ENCODE measurements around the gene TTC34.

Gene TTC34

GRCh38 chr1:2807036-2807435, 5.5 kb upstream of the TTC34 start:
- no peaks in the 10 kb centered on the region for H3F3A ChIP-seq (ENCODE audit: insufficient read depth, low read length)
- H3K9me3 ChIP-seq (ENCODE audit: low read length): no peaks in the 10 kb centered on the region
- no peaks in the 10 kb centered on the region for H3K79me2 ChIP-seq (ENCODE audit: insufficient read depth, low read length)
- H3K4me2 ChIP-seq (ENCODE audit: low read length): no peak overlapping the region
- H4K20me1 ChIP-seq (ENCODE audit: insufficient read depth, low read length): no peaks in the 10 kb centered on the region
- H2AFZ ChIP-seq (ENCODE audit: low read length): no peak overlapping the region
- H3K36me3 ChIP-seq (ENCODE audit: insufficient read depth, low read length): no peaks in the 10 kb centered on the region
- H3K4me3 ChIP-seq (ENCODE audit: low read depth, low read length, poor library complexity, severe bottlenecking): no peak overlapping the region
- H3K9ac ChIP-seq (ENCODE audit: low read length): no peak overlapping the region
- TF ChIP-seq EZH2 (IDR thresholded peaks at IDR 0.05; ENCODE audit: borderline replicate concordance, low read length) (no peak), CTCF (IDR thresholded peaks at IDR 0.05; ENCODE audit: low read length) (no peak)
- H3K27me3 ChIP-seq (ENCODE audit: insufficient read depth, low read length): no peaks in the 10 kb centered on the region
- H3K27ac ChIP-seq (ENCODE audit: low read depth, low read length, poor library complexity, severe bottlenecking): no peak overlapping the region
- H3K9me2 ChIP-seq (ENCODE audit: low read depth, low read length): no peaks in the 10 kb centered on the region
- H3K4me1 ChIP-seq (ENCODE audit: insufficient read depth, low read length, severe bottlenecking): no peaks in the 10 kb centered on the region

GRCh38 chr1:2806591-2806990, 5.1 kb upstream of the TTC34 start:
- Histone ChIP-seq H3K4me3 (ENCODE audit: low read depth, low read length, poor library complexity, severe bottlenecking) (no peak overlapping the region), H3K27me3 (ENCODE audit: insufficient read depth, low read length) (no peaks in the 10 kb centered on the region), H3K79me2 (ENCODE audit: insufficient read depth, low read length) (no peaks in the 10 kb centered on the region), H3K4me1 (ENCODE audit: insufficient read depth, low read length, severe bottlenecking) (no peaks in the 10 kb centered on the region), H3K4me2 (ENCODE audit: low read length) (no peak overlapping the region), H3K9me3 (ENCODE audit: low read length) (no peaks in the 10 kb centered on the region), H3K9me2 (ENCODE audit: low read depth, low read length) (no peaks in the 10 kb centered on the region), H4K20me1 (ENCODE audit: insufficient read depth, low read length) (no peaks in the 10 kb centered on the region), H3K36me3 (ENCODE audit: insufficient read depth, low read length) (no peaks in the 10 kb centered on the region), H2AFZ (ENCODE audit: low read length) (no peak overlapping the region), H3K27ac (ENCODE audit: low read depth, low read length, poor library complexity, severe bottlenecking) (no peak overlapping the region), H3K9ac (ENCODE audit: low read length) (no peak overlapping the region), H3F3A (ENCODE audit: insufficient read depth, low read length) (no peaks in the 10 kb centered on the region)
- TF ChIP-seq CTCF (IDR thresholded peaks at IDR 0.05; ENCODE audit: low read length) (no peak), EZH2 (IDR thresholded peaks at IDR 0.05; ENCODE audit: borderline replicate concordance, low read length) (no peak)

- Histone ChIP-seq H3K27me3 (ENCODE audit: insufficient read depth, low read length) (no peaks in the 10 kb centered on the region), H3K4me3 (ENCODE audit: low read depth, low read length, poor library complexity, severe bottlenecking) (no peak overlapping the region), H3K36me3 (ENCODE audit: insufficient read depth, low read length) (no peaks in the 10 kb centered on the region), H3K27ac (ENCODE audit: low read depth, low read length, poor library complexity, severe bottlenecking) (no peak overlapping the region), H3K9me3 (ENCODE audit: low read length) (no peaks in the 10 kb centered on the region), H2AFZ (ENCODE audit: low read length) (no peak overlapping the region), H3K9me2 (ENCODE audit: low read depth, low read length) (no peaks in the 10 kb centered on the region), H3K79me2 (ENCODE audit: insufficient read depth, low read length) (no peaks in the 10 kb centered on the region), H4K20me1 (ENCODE audit: insufficient read depth, low read length) (no peaks in the 10 kb centered on the region), H3K9ac (ENCODE audit: low read length) (no peak overlapping the region), H3K4me1 (ENCODE audit: insufficient read depth, low read length, severe bottlenecking) (no peaks in the 10 kb centered on the region), H3F3A (ENCODE audit: insufficient read depth, low read length) (no peaks in the 10 kb centered on the region), H3K4me2 (ENCODE audit: low read length) (no peak overlapping the region)
- TF ChIP-seq CTCF (IDR thresholded peaks at IDR 0.05; ENCODE audit: low read length) (no peak), EZH2 (IDR thresholded peaks at IDR 0.05; ENCODE audit: borderline replicate concordance, low read length) (no peak)
These were observed 4.4 kb upstream of the TTC34 start for GRCh38 chr1:2805801-2806430.
